Calu3 (cell line): ENCODE results near the gene BRIP1. TPM values are rescaled to one million over a fixed set of nuclear protein-coding genes. Genes with fewer than 3 reads are reported as not detected.

Experiments
- BruUV-seq: library from RNA; stranded (reverse); fragments of 400-500 nt; replicated peaks from 2 replicates; lab custom pipeline; 2021; lab: Mats Ljungman, UMichigan
- CTCF ChIA-PET: fragments of 300-600 bp; sonication (Branson Sonifier 250); formaldehyde crosslinking; loops from one replicate; lab custom pipeline; 2022; ENCODE audit warnings: antibody characterized with exemption; lab: Charles Lee
- DNase-seq: peaks from one replicate; pipeline ENCODE4 v3.0.0; 2022
- H3K27ac Mint-ChIP-seq: one replicate; pipeline ENCODE4 v1.8.0; 2022; ENCODE audit warnings: mixed read lengths; ENCODE audit not compliant: unreplicated experiment
- H3K27me3 Mint-ChIP-seq: one replicate; pipeline ENCODE4 v1.8.0; 2022; ENCODE audit warnings: mixed read lengths; ENCODE audit not compliant: unreplicated experiment
- H3K36me3 Mint-ChIP-seq: one replicate; pipeline ENCODE4 v1.8.0; 2022; ENCODE audit warnings: mild to moderate bottlenecking, moderate library complexity, mixed read lengths; ENCODE audit not compliant: insufficient read depth, unreplicated experiment
- H3K4me1 Mint-ChIP-seq: one replicate; pipeline ENCODE4 v1.8.0; 2022; ENCODE audit warnings: mild to moderate bottlenecking, low read depth, mixed read lengths; ENCODE audit not compliant: unreplicated experiment
- H3K4me3 Mint-ChIP-seq: one replicate; pipeline ENCODE4 v1.8.0; 2022; ENCODE audit warnings: mild to moderate bottlenecking, low read depth, moderate library complexity, mixed read lengths; ENCODE audit not compliant: unreplicated experiment
- H3K9me3 Mint-ChIP-seq: one replicate; pipeline ENCODE4 v1.8.0; 2022; ENCODE audit warnings: low read depth, mixed read lengths; ENCODE audit not compliant: unreplicated experiment
- intact Hi-C: fragments of 100-400 bp; cut with micrococcal nuclease; formaldehyde crosslinking; loops from one replicate; pipeline ENCODE4 v1.10.0; 2022; ENCODE audit not compliant: unreplicated experiment
- total RNA-seq: library from RNA; stranded (reverse); gene quantifications from 2 replicates; pipeline ENCODE4 v1.2.3, GENCODE V29; 2022
- TF ChIP-seq, protein P1 (sequence below): fragments of 200-600 bp; IDR thresholded peaks from one replicate; pipeline ENCODE4 v1.8.0; 2022; ENCODE audit warnings: antibody characterized with exemption; ENCODE audit not compliant: unreplicated experiment

BRIP1 gene
- total RNA-seq, 1 experiment from 2014 or later = 12.3 TPM

GRCh38 chr17:61659437-61659836 lies 203.9 kb downstream of the BRIP1 start:
- TF ChIP-seq, protein P1, sequence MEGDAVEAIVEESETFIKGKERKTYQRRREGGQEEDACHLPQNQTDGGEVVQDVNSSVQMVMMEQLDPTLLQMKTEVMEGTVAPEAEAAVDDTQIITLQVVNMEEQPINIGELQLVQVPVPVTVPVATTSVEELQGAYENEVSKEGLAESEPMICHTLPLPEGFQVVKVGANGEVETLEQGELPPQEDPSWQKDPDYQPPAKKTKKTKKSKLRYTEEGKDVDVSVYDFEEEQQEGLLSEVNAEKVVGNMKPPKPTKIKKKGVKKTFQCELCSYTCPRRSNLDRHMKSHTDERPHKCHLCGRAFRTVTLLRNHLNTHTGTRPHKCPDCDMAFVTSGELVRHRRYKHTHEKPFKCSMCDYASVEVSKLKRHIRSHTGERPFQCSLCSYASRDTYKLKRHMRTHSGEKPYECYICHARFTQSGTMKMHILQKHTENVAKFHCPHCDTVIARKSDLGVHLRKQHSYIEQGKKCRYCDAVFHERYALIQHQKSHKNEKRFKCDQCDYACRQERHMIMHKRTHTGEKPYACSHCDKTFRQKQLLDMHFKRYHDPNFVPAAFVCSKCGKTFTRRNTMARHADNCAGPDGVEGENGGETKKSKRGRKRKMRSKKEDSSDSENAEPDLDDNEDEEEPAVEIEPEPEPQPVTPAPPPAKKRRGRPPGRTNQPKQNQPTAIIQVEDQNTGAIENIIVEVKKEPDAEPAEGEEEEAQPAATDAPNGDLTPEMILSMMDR = no peak
- intact Hi-C loops = no loop called here
- no TSS peak for BruUV-seq
- CTCF ChIA-PET = no interaction called here
- H3K9me3 Mint-ChIP-seq = no peaks in the 10 kb centered on the region
- H3K36me3 Mint-ChIP-seq = no peaks in the 10 kb centered on the region
- no peaks in the 10 kb centered on the region for H3K4me1 Mint-ChIP-seq
- no peak overlapping the region for H3K4me3 Mint-ChIP-seq
- no peak for DNase-seq
- no peak overlapping the region for H3K27ac Mint-ChIP-seq
- H3K27me3 Mint-ChIP-seq = no peaks in the 10 kb centered on the region

DNA sequence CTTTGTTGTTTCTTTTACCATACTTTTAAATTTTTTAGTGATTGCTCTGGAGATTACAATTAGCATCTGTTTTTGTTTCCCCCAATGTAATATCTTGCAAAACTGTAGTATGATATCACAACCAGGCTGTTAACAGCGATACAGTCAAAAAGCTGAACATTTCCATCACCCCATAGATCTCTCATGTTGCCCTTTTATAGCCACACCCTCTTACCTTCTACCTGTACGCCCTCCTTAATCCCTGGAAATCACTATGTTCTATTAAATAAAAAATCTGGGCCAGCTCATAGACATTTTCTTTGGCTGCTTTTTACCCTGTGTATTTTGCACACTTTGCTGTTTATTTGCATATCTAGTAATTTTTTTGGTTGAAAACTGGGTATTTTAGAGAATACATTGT lies 205.1 kb downstream of the BRIP1 start:
- CTCF ChIA-PET = no interaction called here
- Mint-ChIP-seq H3K4me1 (no peaks in the 10 kb centered on the region), H3K27ac (no peak overlapping the region), H3K27me3 (no peaks in the 10 kb centered on the region), H3K9me3 (no peaks in the 10 kb centered on the region), H3K36me3 (no peaks in the 10 kb centered on the region), H3K4me3 (no peak overlapping the region)
- TF ChIP-seq, protein P1 = no peak
- no TSS peak for BruUV-seq
- intact Hi-C loops = no loop called here
- DNase-seq = no peak

DNA sequence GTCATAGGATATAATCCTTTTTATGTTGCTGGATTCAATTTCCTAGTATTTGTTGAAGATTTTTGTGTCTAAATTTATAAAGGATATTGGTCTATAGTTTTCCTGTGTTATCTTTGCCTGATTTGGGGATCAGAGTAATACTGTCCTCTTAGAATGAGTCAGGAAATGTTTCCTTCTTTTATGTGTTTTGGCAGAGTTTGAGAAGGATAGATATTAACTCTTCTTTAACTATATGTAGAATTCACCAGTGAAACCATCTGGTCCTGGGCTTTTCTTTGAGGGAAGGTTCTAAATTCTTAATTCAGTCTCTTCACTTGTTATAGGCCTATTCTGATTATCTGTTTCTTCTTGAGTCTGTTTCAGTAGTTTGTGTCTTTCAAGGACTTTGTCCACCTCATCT lies 206.0 kb downstream of the BRIP1 start:
- DNase-seq = no peak
- intact Hi-C loops = no loop called here
- Mint-ChIP-seq H3K9me3 (no peaks in the 10 kb centered on the region), H3K36me3 (no peaks in the 10 kb centered on the region), H3K4me1 (no peaks in the 10 kb centered on the region), H3K27ac (no peak overlapping the region), H3K27me3 (no peaks in the 10 kb centered on the region), H3K4me3 (no peak overlapping the region)
- TF ChIP-seq, protein P1 = no peak
- CTCF ChIA-PET = no interaction called here
- BruUV-seq = no TSS peak

DNA sequence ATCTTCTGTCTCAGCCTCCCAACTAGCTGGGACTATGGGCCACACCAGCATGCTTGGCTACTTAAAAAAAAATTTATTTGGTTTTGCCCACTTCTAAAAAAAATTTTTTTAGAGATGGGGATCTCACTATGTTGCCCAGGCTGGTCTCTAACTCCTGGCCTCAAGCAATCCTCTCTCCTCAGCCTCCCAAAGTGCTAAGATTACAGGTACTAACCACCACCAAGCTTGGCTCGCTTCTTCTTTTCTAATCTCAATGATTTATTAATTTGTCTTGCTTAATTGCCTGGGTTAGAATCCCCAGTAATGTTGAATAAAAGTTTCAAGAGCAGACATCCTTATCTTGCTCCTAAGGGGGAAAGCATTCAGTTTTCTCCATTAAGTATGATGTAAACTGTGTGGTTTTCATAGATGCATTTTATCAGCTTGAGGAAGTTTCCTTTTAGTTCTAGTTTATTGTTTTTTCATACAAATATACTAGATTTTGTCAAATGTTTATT lies 206.6 kb downstream of the BRIP1 start:
- DNase-seq = no peak
- Mint-ChIP-seq H3K36me3 (no peaks in the 10 kb centered on the region), H3K4me3 (no peak overlapping the region), H3K27ac (no peak overlapping the region), H3K4me1 (no peaks in the 10 kb centered on the region), H3K27me3 (no peaks in the 10 kb centered on the region), H3K9me3 (peaks cover 3% of the 10 kb centered on the region)
- intact Hi-C loops = no loop called here
- CTCF ChIA-PET = no interaction called here
- BruUV-seq = no TSS peak
- TF ChIP-seq, protein P1 = no peak
